ENCODE results near the gene PSMC3. TPM values are rescaled to one million over a fixed set of nuclear protein-coding genes. Genes with fewer than 3 reads are reported as not detected.
A peak's percentile ranks its signal among the peaks of the same experiment; 100 is the strongest.

PSMC3 gene
- total RNA-seq, 1 donor from 2014 or later, result 79.4 TPM

DNA sequence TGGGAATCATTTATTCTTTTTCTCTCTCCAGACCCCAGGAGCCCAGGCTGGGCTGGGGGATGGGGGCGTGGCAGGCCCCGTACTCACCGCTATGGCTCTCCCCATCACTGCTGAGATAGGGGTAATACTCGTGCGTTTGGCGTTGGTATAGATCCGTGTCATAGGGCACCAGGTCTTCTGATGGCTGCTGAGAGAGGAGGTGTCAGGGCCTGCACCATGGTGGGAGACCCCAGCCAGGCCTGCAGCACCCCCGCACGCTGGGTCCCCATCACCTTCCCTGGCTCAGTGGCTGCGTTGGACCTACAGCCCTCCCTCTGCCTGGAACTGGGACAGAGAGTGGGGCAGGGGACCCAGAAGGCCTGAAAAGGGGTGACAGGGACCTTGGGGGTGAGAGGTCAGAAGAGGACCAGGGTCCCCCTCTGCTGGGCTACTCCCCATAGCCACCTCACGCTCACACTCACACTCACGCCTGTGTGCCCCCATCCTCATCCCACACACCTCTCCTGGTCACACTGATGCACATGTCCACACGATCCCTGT, 50.6 kb downstream of the PSMC3 start:
- Histone ChIP-seq H3K36me3 (no peaks in the 10 kb centered on the region), H3K9me3 (no peaks in the 10 kb centered on the region), H3K4me3 (peak overlapping the region; percentile 53), H3K27me3 (no peaks in the 10 kb centered on the region), H3K27ac (peak overlapping the region; percentile 30), H3K4me1 (peaks cover 7% of the 10 kb centered on the region)
- TF ChIP-seq, protein P1, sequence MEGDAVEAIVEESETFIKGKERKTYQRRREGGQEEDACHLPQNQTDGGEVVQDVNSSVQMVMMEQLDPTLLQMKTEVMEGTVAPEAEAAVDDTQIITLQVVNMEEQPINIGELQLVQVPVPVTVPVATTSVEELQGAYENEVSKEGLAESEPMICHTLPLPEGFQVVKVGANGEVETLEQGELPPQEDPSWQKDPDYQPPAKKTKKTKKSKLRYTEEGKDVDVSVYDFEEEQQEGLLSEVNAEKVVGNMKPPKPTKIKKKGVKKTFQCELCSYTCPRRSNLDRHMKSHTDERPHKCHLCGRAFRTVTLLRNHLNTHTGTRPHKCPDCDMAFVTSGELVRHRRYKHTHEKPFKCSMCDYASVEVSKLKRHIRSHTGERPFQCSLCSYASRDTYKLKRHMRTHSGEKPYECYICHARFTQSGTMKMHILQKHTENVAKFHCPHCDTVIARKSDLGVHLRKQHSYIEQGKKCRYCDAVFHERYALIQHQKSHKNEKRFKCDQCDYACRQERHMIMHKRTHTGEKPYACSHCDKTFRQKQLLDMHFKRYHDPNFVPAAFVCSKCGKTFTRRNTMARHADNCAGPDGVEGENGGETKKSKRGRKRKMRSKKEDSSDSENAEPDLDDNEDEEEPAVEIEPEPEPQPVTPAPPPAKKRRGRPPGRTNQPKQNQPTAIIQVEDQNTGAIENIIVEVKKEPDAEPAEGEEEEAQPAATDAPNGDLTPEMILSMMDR (IDR thresholded peaks at IDR 0.05), result no peak
- no peak for DNase-seq
- intact Hi-C loops (cut with DNase I), result no loop called here
- no peak for ATAC-seq

DNA sequence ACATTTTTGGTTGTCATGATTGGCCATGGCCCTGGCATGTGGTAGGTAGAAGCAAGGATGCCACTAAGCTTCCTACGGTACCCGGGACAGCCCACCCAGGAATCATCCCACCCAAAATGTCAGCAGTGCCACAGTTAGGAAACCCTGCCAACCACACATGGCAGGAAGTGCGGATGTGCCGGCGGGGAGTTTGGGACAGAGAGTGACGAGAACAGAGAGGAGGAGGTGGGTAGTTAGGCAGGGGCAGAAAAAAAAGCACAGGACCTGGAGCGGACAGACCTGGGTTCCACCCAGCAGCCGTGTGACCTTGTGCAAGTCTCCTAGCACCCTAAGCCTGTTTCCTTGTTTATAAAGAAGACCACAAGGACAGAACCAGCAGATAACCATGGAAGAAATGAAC, 51.2 kb downstream of the PSMC3 start:
- intact Hi-C loops (cut with DNase I), result no loop called here
- TF ChIP-seq, protein P1 (IDR thresholded peaks at IDR 0.05), result no peak
- Histone ChIP-seq H3K36me3 (no peaks in the 10 kb centered on the region), H3K27me3 (no peaks in the 10 kb centered on the region), H3K9me3 (no peaks in the 10 kb centered on the region), H3K4me1 (peaks cover 7% of the 10 kb centered on the region), H3K4me3 (peak overlapping the region; percentile 53), H3K27ac (peak overlapping the region; percentile 30)
- no peak for DNase-seq
- no peak for ATAC-seq

DNA sequence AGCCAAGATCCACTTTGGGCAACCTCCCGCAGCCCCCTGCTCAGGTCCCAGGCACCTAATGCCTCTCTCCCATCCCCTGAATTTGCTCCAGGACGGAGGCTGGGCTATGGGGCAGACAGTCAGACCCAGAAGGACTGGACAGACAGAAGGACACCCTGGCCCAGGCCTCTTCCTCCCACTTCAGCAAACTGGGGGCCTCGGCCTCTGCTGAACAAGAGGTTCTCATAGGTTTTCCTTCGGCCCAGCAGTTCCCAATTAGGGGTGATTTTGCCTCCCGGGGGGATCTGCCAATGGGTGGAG, 51.6 kb downstream of the PSMC3 start:
- ATAC-seq (no peak), DNase-seq (no peak)
- peaks cover 7% of the 10 kb centered on the region for H3K4me1 ChIP-seq
- no peaks in the 10 kb centered on the region for H3K9me3 ChIP-seq
- peak overlapping the region; percentile 53 for H3K4me3 ChIP-seq
- no peaks in the 10 kb centered on the region for H3K27me3 ChIP-seq
- TF ChIP-seq, protein P1 (IDR thresholded peaks at IDR 0.05), result no peak
- no peaks in the 10 kb centered on the region for H3K36me3 ChIP-seq
- peak overlapping the region; percentile 2 for H3K27ac ChIP-seq
- intact Hi-C loops (cut with DNase I), result no loop called here

DNA sequence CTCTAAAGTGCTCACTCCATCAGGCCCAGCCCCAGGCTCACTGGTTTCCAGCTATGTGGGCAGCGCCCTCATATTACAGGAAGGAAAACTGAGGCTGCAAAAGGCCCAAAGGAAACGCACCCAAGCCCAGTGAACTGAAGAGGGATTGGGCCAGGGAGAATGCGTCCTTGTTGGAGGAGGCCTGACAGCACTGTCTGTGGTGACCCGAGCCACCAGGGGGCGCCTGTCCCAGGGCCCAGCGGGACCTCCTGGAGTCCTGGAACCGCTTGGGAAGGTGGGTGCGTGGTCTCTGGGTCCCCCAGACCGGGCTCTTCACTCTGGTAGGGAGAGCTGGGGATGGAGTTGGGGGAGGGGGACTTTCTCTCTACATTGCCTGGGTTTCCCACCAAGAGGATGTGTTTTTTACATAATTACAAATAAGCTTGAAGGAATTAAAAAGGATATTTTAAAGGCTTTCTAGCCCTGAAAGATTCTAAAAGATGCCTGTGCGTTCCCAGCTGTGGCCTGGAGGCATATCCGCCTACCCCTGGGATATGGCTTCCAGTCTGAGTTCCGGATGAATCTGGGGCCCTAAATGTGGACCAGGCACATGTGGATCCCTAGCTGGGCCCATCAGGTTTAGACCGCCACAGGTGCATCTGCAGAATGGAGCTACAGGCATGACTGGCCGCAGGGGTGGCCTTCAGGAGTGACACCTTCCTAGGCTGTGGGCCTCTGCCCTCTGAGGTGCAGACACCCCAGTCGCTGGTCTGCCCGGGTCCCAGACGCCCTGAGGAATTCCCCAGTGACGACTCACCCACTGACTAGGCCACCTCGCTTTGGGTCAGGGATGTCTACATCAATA, 52.1 kb downstream of the PSMC3 start:
- peak overlapping the region; percentile 53 for H3K4me3 ChIP-seq
- no peaks in the 10 kb centered on the region for H3K27me3 ChIP-seq
- TF ChIP-seq, protein P1 (IDR thresholded peaks at IDR 0.05), result peak; percentile 97
- peak overlapping the region; percentile 2 for H3K27ac ChIP-seq
- intact Hi-C loops (cut with DNase I), result no loop called here
- DNase-seq (peak; percentile 92), ATAC-seq (peak; percentile 75)
- no peaks in the 10 kb centered on the region for H3K9me3 ChIP-seq
- no peaks in the 10 kb centered on the region for H3K36me3 ChIP-seq
- H3K4me1 ChIP-seq, result peaks cover 5% of the 10 kb centered on the region

DNA sequence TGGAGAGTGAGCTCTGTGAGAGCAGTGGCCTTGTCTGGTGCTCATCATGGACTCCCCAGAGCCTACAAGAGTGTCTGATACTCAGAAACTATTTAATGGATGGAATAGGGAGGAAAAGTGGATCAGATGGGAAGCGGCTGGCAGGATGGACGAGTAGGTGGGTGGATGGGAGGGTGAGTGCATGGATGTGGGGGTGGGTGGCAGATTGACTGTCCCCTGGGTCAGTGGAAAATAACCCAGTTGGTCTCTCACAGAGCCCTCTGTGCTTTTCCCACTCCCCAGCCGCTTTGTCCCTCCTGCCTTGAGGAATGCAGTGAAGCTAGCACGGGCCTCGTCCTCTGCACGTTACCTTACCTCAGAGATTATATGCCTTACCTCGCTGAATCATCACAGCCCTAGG, 53.8 kb downstream of the PSMC3 start:
- no peaks in the 10 kb centered on the region for H3K27me3 ChIP-seq
- H3K9me3 ChIP-seq, result no peaks in the 10 kb centered on the region
- H3K4me3 ChIP-seq, result no peak overlapping the region
- TF ChIP-seq, protein P1 (IDR thresholded peaks at IDR 0.05), result no peak
- DNase-seq (no peak), ATAC-seq (no peak)
- intact Hi-C loops (cut with DNase I), result no loop called here
- no peak overlapping the region for H3K27ac ChIP-seq
- no peaks in the 10 kb centered on the region for H3K36me3 ChIP-seq
- no peaks in the 10 kb centered on the region for H3K4me1 ChIP-seq

Data from upper lobe of right lung (tissue), 1 donor.